ENCODE results near the gene GARS1. TPM values are rescaled to one million over a fixed set of nuclear protein-coding genes. Genes with fewer than 3 reads are reported as not detected.
A peak's percentile ranks its signal among the peaks of the same experiment; 100 is the strongest.

GARS1 gene
- total and polyA plus RNA-seq, 9 of the 15 experiments (the other 6 are each of a cell fraction or from before 2014, with no cell fraction given) = 142 to 769 (median 272) TPM

- TF ChIP-seq COPS2 (conservative IDR thresholded peaks at IDR 0.05) (no peak), MLLT1 (IDR thresholded peaks at IDR 0.05) (0 out of 4 replicates have a peak, but pooled peaks of 1 of the 2 experiments have one; percentile 39), RAD21 (CRISPR knock-in tag; conservative IDR thresholded peaks at IDR 0.05 in 1 of 2, IDR thresholded peaks at IDR 0.05 in 1 of 2) (peak; percentile 86 to 95), MYC (IDR thresholded peaks at IDR 0.05; ENCODE audit: low read depth, low read length) (0 out of 2 replicates have a peak, but pooled peaks have one; percentile 31), MYC (CRISPR knock-in tag; IDR thresholded peaks at IDR 0.05; ENCODE audit: borderline replicate concordance, low read depth) (no peak), NFRKB (IDR thresholded peaks at IDR 0.05; ENCODE audit: low read depth) (no peak)
Observed at GRCh38 chr7:30564243-30564892, 30.3 kb upstream of the GARS1 start (continued).

DNA sequence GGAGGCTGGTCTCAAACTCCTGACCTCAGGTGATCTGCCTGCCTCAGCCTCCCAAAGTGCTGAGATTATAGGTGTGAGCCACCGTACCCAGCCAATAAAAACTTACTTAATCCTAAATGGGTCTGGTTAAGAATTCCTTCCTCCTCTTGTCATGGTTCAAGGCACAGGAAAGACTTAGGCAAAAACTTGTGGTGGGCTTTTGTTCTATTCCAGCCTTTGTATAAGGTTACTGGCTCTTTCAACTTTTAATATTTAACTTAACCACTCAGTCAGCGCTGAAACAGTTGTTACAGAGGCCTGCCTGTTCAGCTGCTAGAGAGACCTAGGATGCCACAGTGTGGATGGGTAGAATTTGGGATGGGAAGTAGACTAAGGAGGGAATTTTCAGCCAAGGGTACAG is 28.1 kb upstream of the GARS1 start:
- in situ Hi-C loops (cut with MboI) = loop anchor here (10.0 kb wide), 1 partner anchor 402 kb away; no protein-coding TSS in a partner anchor
- no peak for DNase-seq (ENCODE audit: extremely low read depth in 1 of 4, low spot score in 3 of 4)
- TF ChIP-seq, protein P1, sequence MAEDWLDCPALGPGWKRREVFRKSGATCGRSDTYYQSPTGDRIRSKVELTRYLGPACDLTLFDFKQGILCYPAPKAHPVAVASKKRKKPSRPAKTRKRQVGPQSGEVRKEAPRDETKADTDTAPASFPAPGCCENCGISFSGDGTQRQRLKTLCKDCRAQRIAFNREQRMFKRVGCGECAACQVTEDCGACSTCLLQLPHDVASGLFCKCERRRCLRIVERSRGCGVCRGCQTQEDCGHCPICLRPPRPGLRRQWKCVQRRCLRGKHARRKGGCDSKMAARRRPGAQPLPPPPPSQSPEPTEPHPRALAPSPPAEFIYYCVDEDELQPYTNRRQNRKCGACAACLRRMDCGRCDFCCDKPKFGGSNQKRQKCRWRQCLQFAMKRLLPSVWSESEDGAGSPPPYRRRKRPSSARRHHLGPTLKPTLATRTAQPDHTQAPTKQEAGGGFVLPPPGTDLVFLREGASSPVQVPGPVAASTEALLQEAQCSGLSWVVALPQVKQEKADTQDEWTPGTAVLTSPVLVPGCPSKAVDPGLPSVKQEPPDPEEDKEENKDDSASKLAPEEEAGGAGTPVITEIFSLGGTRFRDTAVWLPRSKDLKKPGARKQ (CRISPR knock-in tag; IDR thresholded peaks at IDR 0.05) = no peak
- TF ChIP-seq, protein P2, sequence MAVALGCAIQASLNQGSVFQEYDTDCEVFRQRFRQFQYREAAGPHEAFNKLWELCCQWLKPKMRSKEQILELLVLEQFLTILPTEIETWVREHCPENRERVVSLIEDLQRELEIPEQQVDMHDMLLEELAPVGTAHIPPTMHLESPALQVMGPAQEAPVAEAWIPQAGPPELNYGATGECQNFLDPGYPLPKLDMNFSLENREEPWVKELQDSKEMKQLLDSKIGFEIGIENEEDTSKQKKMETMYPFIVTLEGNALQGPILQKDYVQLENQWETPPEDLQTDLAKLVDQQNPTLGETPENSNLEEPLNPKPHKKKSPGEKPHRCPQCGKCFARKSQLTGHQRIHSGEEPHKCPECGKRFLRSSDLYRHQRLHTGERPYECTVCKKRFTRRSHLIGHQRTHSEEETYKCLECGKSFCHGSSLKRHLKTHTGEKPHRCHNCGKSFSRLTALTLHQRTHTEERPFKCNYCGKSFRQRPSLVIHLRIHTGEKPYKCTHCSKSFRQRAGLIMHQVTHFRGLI (CRISPR knock-in tag; IDR thresholded peaks at IDR 0.05) = no peak
- no peak for TF ChIP-seq POLR2B (IDR thresholded peaks at IDR 0.05; ENCODE audit: low read depth, partially characterized antibody)
- TF ChIP-seq IFI16 (CRISPR knock-in tag; IDR thresholded peaks at IDR 0.05) = no peak
- TF ChIP-seq, protein P3, sequence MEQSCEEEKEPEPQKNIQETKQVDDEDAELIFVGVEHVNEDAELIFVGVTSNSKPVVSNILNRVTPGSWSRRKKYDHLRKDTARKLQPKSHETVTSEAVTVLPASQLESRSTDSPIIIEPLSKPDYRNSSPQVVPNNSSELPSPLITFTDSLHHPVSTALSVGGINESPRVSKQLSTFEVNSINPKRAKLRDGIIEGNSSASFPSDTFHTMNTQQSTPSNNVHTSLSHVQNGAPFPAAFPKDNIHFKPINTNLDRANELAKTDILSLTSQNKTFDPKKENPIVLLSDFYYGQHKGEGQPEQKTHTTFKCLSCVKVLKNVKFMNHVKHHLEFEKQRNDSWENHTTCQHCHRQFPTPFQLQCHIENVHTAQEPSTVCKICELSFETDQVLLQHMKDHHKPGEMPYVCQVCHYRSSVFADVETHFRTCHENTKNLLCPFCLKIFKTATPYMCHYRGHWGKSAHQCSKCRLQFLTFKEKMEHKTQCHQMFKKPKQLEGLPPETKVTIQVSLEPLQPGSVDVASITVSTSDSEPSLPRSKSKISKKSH (CRISPR knock-in tag; IDR thresholded peaks at IDR 0.05) = no peak
- no peak for TF ChIP-seq FOXJ3 (CRISPR knock-in tag; IDR thresholded peaks at IDR 0.05)

More for the DNA sequence above, 28.1 kb upstream of the GARS1 start:
- H3K36me3 ChIP-seq (ENCODE audit: control insufficient read depth, insufficient read depth, low read length) = peaks cover 16% of the 10 kb centered on the region; the same call in 2 of the 3 replicates
- H3K9ac ChIP-seq (ENCODE audit: insufficient read depth in 1 of 2, low read depth in 2 of 2, low read length in 2 of 2) = no peak overlapping the region
- H3K4me2 ChIP-seq (ENCODE audit: insufficient read depth, low read length) = no peak overlapping the region
- FAIRE-seq (no peak), ATAC-seq (no peak)
- POLR2A ChIA-PET = no interaction called here
- no peak overlapping the region for H3K4me3 ChIP-seq
- peaks cover 0 to 4% of the 10 kb centered on the region in 2 experiments; a peak in 1 of 5 replicates for H3K4me1 ChIP-seq (replicated peaks in 1 of 2; ENCODE audit: control insufficient read depth in 2 of 2, insufficient read depth in 2 of 2, low read length in 2 of 2)
- WGBS (ENCODE audit: insufficient coverage, low coverage, missing lambda C conversion rate) = 67% methylated on average over 2 of the region's 2 CpGs
- H3K27ac ChIP-seq (ENCODE audit: extremely low read depth, low read depth, low read length) = no peak overlapping the region
- no peaks in the 10 kb centered on the region for H3K79me2 ChIP-seq (ENCODE audit: control insufficient read depth, insufficient read depth, low read length)
- no TSS peak for BruUV-seq (replicated peaks)
- no peaks in the 10 kb centered on the region for H4K20me1 ChIP-seq (replicated peaks; ENCODE audit: control insufficient read depth, insufficient read depth, low read length)
- CTCF ChIA-PET (ENCODE audit: low intra/inter-chr PET ratio) = interaction anchor here (0.6 to 0.7 kb wide), 2 partner anchors 404 to 481 kb away, joined by 3 to 4 read pairs; no protein-coding TSS in a partner anchor
- H2AFZ ChIP-seq (ENCODE audit: low read depth, low read length) = no peak overlapping the region
- H3K9me1 ChIP-seq (ENCODE audit: control insufficient read depth, insufficient read depth, low read length) = no peaks in the 10 kb centered on the region
- H3K27me3 ChIP-seq (ENCODE audit: control insufficient read depth in 2 of 2, insufficient read depth in 2 of 2, low read length in 2 of 2) = no peaks in the 10 kb centered on the region
- H3K9me3 ChIP-seq (replicated peaks; ENCODE audit: control insufficient read depth, insufficient read depth, low read depth, low read length) = peaks cover 4% of the 10 kb centered on the region; the same call in 1 of the 2 replicates
- intact Hi-C loops (cut with micrococcal nuclease) = loop anchor here (10.0 kb wide), 1 partner anchor 492 kb away; no protein-coding TSS in a partner anchor
